HL-60 (cell line): ENCODE results near the gene SLAIN2.

Experiments
- DNase-seq, 2 experiments: peaks; one replicate each; pipeline ENCODE4 v3.0.0-alpha.2; 2010 to 2020; ENCODE audit warnings: low read depth in 1 of 2, low spot score in 1 of 2
- H3K27ac ChIP-seq: fragments of 250-450 bp; sonication (Bioruptor Pico); replicated peaks from 2 replicates; pipeline ENCODE4 v1.5.1; 2020; ENCODE audit warnings: mild to moderate bottlenecking, moderate library complexity
- H3K27me3 ChIP-seq: fragments of 250-450 bp; sonication (Bioruptor Pico); 2 replicates; pipeline ENCODE4 v1.5.1; 2021; ENCODE audit warnings: mild to moderate bottlenecking, moderate library complexity; ENCODE audit not compliant: insufficient read depth, poor library complexity, severe bottlenecking
- H3K4me3 ChIP-seq: replicated peaks from 2 replicates; pipeline ENCODE4 v1.5.1; 2011; ENCODE audit warnings: mild to moderate bottlenecking, control low read depth, low read length; ENCODE audit not compliant: insufficient read depth
- GABPA ChIP-seq: IDR thresholded peaks from 2 replicates; pipeline ENCODE4 v1.6.1; 2012; ENCODE audit warnings: low read depth
- POLR2AphosphoS5 ChIP-seq: IDR thresholded peaks from 2 replicates; pipeline ENCODE4 v1.6.1; 2012; ENCODE audit warnings: low read depth
- REST ChIP-seq: IDR thresholded peaks from 2 replicates; pipeline ENCODE4 v1.6.1; 2012; ENCODE audit warnings: low read depth; ENCODE audit not compliant: insufficient replicate concordance
- SPI1 ChIP-seq: IDR thresholded peaks from 2 replicates; pipeline ENCODE4 v1.6.1; 2012; ENCODE audit warnings: low read depth, mild to moderate bottlenecking, borderline replicate concordance
- TF ChIP-seq, protein P1 (sequence below): IDR thresholded peaks from one replicate; pipeline ENCODE4 v1.5.1; 2011; ENCODE audit warnings: low read length, control low read depth, inconsistent platforms; ENCODE audit not compliant: insufficient read depth

The SLAIN2 gene

DNA sequence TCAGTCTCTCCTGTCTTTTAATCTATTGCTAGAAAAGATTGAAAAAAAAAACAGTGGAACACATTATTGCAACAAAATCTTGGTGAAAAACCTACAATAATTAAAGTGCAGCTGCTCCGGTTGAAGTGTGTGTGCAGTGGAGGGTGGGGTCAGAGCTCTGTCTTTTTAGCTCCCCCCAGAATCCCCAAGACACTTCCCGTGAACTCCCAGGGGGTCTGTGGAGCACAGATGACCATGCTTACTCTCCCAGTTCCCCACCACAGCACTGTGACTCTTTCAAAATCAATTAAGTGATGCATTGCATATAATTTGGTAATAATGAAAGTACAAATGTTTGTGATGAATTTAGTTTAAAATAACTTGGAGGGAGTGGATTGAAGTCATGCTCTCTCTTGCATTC, 126.1 kb downstream of the SLAIN2 start:
- no peak overlapping the region for H3K27ac ChIP-seq
- H3K4me3 ChIP-seq, result no peak overlapping the region
- no peaks in the 10 kb centered on the region for H3K27me3 ChIP-seq
- DNase-seq, result no peak
- TF ChIP-seq REST, result no peak
- TF ChIP-seq SPI1, result no peak
- TF ChIP-seq GABPA, result no peak
- no peak for TF ChIP-seq POLR2AphosphoS5
- TF ChIP-seq, protein P1, sequence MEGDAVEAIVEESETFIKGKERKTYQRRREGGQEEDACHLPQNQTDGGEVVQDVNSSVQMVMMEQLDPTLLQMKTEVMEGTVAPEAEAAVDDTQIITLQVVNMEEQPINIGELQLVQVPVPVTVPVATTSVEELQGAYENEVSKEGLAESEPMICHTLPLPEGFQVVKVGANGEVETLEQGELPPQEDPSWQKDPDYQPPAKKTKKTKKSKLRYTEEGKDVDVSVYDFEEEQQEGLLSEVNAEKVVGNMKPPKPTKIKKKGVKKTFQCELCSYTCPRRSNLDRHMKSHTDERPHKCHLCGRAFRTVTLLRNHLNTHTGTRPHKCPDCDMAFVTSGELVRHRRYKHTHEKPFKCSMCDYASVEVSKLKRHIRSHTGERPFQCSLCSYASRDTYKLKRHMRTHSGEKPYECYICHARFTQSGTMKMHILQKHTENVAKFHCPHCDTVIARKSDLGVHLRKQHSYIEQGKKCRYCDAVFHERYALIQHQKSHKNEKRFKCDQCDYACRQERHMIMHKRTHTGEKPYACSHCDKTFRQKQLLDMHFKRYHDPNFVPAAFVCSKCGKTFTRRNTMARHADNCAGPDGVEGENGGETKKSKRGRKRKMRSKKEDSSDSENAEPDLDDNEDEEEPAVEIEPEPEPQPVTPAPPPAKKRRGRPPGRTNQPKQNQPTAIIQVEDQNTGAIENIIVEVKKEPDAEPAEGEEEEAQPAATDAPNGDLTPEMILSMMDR, result no peak

DNA sequence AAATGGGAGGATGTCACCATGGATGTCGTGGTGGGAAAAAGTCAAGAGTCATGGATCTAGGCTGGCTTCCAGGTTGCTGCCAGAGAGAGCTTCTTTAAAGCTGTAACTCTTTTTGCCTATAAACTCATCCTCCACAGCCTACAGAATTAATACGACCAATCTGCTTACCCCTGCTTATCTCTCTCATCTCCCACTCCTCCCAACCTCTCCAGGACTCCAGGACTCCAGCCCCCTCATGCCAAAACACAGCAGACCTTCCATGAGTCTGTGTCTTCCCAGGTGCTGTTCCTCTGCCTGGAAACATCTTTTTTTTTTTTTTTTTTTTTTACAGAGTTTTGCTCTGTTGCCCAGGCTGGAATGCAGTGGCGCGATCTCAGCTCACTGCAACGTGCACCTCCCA, 126.6 kb downstream of the SLAIN2 start:
- no peak for TF ChIP-seq SPI1
- TF ChIP-seq POLR2AphosphoS5, result no peak
- TF ChIP-seq GABPA, result no peak
- DNase-seq, result no peak
- no peak overlapping the region for H3K27ac ChIP-seq
- no peak overlapping the region for H3K4me3 ChIP-seq
- H3K27me3 ChIP-seq, result no peaks in the 10 kb centered on the region

DNA sequence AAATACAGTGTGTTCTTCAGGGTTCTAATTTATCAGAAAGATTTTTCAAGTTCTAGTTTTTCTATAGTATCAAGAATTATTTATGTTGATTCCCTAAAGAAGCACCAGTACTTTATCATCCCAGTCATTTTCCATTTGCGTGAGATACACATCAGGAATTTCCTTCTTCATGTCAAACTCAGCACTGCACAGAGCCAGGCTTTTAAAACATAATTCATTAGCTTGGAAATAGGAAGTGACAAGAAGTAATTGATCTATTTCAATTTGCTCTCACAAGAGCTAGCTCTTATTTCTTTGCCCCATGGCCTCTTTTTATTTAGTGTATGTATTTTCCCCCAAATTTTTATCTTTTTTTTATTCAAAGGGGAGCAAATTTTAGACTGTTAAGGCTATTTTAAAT, 128.8 kb downstream of the SLAIN2 start:
- Histone ChIP-seq H3K4me3 (no peak overlapping the region), H3K27me3 (no peaks in the 10 kb centered on the region), H3K27ac (no peak overlapping the region)
- no peak for DNase-seq
- TF ChIP-seq SPI1, result no peak
- no peak for TF ChIP-seq REST
- TF ChIP-seq, protein P1, result no peak
- no peak for TF ChIP-seq POLR2AphosphoS5
- TF ChIP-seq GABPA, result no peak

DNA sequence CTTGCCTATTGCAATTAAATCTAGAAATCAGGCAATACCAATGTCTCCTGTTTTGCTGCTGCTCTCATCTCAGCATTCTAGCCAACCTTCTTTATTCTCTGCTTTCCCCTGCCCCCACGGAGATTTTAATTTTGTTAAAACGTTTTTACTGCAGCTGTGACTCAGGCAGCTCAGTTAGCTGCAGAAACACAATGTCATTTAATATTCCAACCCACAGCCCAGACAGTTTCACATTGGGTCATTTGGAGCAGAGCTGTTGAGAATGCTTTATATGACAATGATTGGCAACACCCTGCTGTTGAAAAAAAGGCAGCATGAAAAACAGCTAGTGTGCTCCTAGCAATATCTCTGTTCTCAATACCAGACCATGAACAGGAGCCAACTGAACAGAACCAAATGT, 129.2 kb downstream of the SLAIN2 start:
- DNase-seq, result no peak
- TF ChIP-seq REST, result no peak
- TF ChIP-seq GABPA, result no peak
- TF ChIP-seq SPI1, result no peak
- TF ChIP-seq, protein P1, result no peak
- TF ChIP-seq POLR2AphosphoS5, result no peak

More for the DNA sequence above, 129.2 kb downstream of the SLAIN2 start:
- Histone ChIP-seq H3K4me3 (no peak overlapping the region), H3K27me3 (no peaks in the 10 kb centered on the region), H3K27ac (no peak overlapping the region)
